Spleen (tissue), 7 donors: ENCODE measurements around the gene TLR1.

Source experiments
- CTCF ChIP-seq, 11 experiments: fragments of 200-600 bp in 7 of 11; fragments of 450-650 bp in 4 of 11; sonication (generic) in 4 of 11; IDR thresholded peaks in 8 of 11; conservative IDR thresholded peaks in 3 of 11; 1 replicate in 7 of 11; 2 replicates in 4 of 11; pipeline versions ENCODE4 v1.4.0 to v1.8.0; 2016 to 2021; ENCODE audit warnings: antibody characterized with exemption in 11 of 11, inconsistent platforms in 4 of 11, mild to moderate bottlenecking in 1 of 11
- POLR2A ChIP-seq, 3 donors: fragments of 450-650 bp; IDR thresholded peaks; one replicate each; pipeline ENCODE4 v1.5.1; 2017; ENCODE audit warnings: antibody characterized with exemption in 3 of 3, mild to moderate bottlenecking in 1 of 3
- POLR2AphosphoS5 ChIP-seq, 3 donors: sonication (generic); formaldehyde crosslinking; IDR thresholded peaks; one replicate each; pipeline ENCODE4 v1.5.1; 2017; ENCODE audit warnings: antibody characterized with exemption in 3 of 3
- donor health status: DM: no; HTN: no; CAD: no; lungs with moderate emphysema.
- donor health status: DM: no; HTN: no; CAD: no.
- donor health status: DM: no; HTN: no; CAD: no.

DNA sequence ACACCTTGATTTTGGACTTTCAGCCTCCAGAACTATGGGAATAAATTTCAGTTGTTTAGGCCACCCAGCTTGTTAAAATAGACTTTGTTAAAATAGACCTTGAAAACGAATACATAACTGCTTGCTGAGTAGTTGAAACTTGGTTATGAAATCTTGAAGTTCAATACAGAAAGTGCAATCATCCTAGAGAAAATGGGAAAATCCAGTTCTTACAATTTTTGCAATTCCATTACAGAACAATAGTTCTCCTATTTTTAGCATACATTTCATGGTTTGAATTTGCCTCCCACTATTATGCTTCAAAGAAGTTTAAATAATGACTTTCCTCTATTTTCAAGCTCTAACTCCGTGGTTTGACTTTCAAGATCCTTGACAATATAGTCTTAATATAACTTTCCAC lies 10.5 kb downstream of the TLR1 start:
- TF ChIP-seq POLR2AphosphoS5 (IDR thresholded peaks at IDR 0.05): no peak
- no peak for TF ChIP-seq POLR2A (IDR thresholded peaks at IDR 0.05)
- no peak for TF ChIP-seq CTCF (IDR thresholded peaks at IDR 0.05 in 8 of 11, conservative IDR thresholded peaks at IDR 0.05 in 3 of 11)
